ENCODE data around the gene ALKBH6. TPM values are rescaled to one million over a fixed set of nuclear protein-coding genes. Genes with fewer than 3 reads are reported as not detected.

The ALKBH6 gene
- total RNA-seq, 1 experiment from 2014 or later = 32.5 TPM

DNA sequence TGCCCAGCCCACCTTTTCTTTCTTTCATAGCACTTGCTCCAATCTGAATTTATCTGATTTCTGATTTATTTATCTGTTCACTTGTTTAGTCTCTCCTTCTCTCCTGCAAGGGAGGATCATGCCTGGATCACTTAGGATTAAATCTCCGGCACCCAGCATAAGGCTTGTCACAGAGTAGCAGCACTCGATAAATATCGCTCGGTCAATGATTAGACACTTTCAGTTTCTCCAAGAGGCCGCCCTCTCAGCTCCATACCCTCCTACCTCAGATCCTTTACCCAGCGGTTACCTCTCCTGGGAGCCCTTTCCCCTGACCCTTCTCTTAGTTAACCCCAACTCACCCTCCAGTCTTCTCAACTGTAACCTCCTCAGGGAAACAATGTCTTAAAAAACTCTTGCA is 17.3 kb upstream of the ALKBH6 start:
- DNase-seq = no peak
- peak overlapping the region in 1 of 3 experiments; percentile 30; a peak in 1 of 7 replicates for H3K27ac Mint-ChIP-seq
- no peaks in the 10 kb centered on the region for H3K27me3 ChIP-seq (ENCODE audit: insufficient read depth, low read length)

More for the DNA sequence above, 17.3 kb upstream of the ALKBH6 start:
- peaks cover 0 to 19% (median 16%) of the 10 kb centered on the region in 3 experiments; a peak in 4 of 7 replicates for H3K36me3 Mint-ChIP-seq (ENCODE audit: insufficient read depth in 1 of 3, low read depth in 3 of 3)
- peaks cover 12% of the 10 kb centered on the region for H3K23me2 ChIP-seq (ENCODE audit: insufficient read length, low read depth, low read length, poor library complexity, severe bottlenecking)
- H3K79me2 ChIP-seq (ENCODE audit: insufficient read depth, low read length) = no peaks in the 10 kb centered on the region
- no peak overlapping the region for H3K9ac ChIP-seq (ENCODE audit: extremely low read depth, insufficient read length, low read length)
- H3K4me1 ChIP-seq (ENCODE audit: insufficient read depth, low read length) = no peaks in the 10 kb centered on the region; the same call in 1 of the 2 replicates
- peak overlapping the region; percentile 35 to 43 for H3K4me3 Mint-ChIP-seq
- H2BK5ac ChIP-seq (ENCODE audit: insufficient read length, low read length) = no peak overlapping the region
- no peak overlapping the region for H4K8ac ChIP-seq (replicated peaks; ENCODE audit: insufficient read length, low read depth, low read length)
- H3K27me3 Mint-ChIP-seq (ENCODE audit: low read depth) = peaks cover 12% of the 10 kb centered on the region
- no peak overlapping the region for H2AK5ac ChIP-seq (ENCODE audit: insufficient read length, low read length)
- no peak overlapping the region for H3K27ac ChIP-seq (ENCODE audit: insufficient read length, low read depth, low read length)
- H2BK15ac ChIP-seq (ENCODE audit: low read depth, low read length) = no peak overlapping the region
- H2AFZ ChIP-seq (ENCODE audit: low read length) = no peak overlapping the region
- no peaks in the 10 kb centered on the region; a peak in 2 of 5 replicates for H3K9me3 Mint-ChIP-seq
- no peaks in the 10 kb centered on the region for H3K79me1 ChIP-seq (ENCODE audit: insufficient read depth, low read depth, low read length, poor library complexity, severe bottlenecking)
- no peak overlapping the region for H3K4ac ChIP-seq (ENCODE audit: low read depth, low read length)
- no peak overlapping the region for H3K56ac ChIP-seq (ENCODE audit: insufficient read length, low read depth, low read length)
- H3T11ph ChIP-seq (ENCODE audit: low read length) = no peak overlapping the region
- WGBS (ENCODE audit: extremely low coverage, insufficient read length, low lambda C conversion rate) = no CpG with 5 or more reads among the region's 6 CpGs
- H3K4me1 Mint-ChIP-seq = peaks cover 4 to 7% of the 10 kb centered on the region in 2 experiments; a peak in 3 of 4 replicates
- H4K91ac ChIP-seq (ENCODE audit: insufficient read length, low read depth, low read length) = no peak overlapping the region
- H4K20me1 ChIP-seq (ENCODE audit: control insufficient read depth, insufficient read depth, insufficient read length) = no peaks in the 10 kb centered on the region
- no peak overlapping the region for H3K23ac ChIP-seq (ENCODE audit: insufficient read length, low read depth, low read length)
- H3K18ac ChIP-seq (ENCODE audit: insufficient read length, low read depth, low read length) = no peak overlapping the region
- H3K9me3 ChIP-seq (ENCODE audit: control insufficient read depth, low read depth, low read length) = no peaks in the 10 kb centered on the region
- H2BK120ac ChIP-seq (ENCODE audit: low read depth, low read length, poor library complexity, severe bottlenecking) = no peak overlapping the region
- TF ChIP-seq, protein P1, sequence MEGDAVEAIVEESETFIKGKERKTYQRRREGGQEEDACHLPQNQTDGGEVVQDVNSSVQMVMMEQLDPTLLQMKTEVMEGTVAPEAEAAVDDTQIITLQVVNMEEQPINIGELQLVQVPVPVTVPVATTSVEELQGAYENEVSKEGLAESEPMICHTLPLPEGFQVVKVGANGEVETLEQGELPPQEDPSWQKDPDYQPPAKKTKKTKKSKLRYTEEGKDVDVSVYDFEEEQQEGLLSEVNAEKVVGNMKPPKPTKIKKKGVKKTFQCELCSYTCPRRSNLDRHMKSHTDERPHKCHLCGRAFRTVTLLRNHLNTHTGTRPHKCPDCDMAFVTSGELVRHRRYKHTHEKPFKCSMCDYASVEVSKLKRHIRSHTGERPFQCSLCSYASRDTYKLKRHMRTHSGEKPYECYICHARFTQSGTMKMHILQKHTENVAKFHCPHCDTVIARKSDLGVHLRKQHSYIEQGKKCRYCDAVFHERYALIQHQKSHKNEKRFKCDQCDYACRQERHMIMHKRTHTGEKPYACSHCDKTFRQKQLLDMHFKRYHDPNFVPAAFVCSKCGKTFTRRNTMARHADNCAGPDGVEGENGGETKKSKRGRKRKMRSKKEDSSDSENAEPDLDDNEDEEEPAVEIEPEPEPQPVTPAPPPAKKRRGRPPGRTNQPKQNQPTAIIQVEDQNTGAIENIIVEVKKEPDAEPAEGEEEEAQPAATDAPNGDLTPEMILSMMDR (conservative IDR thresholded peaks at IDR 0.05) = no peak
- no peak overlapping the region for H2BK20ac ChIP-seq (ENCODE audit: low read depth, low read length, poor library complexity, severe bottlenecking)
- H4K5ac ChIP-seq (ENCODE audit: insufficient read length, low read depth, low read length) = no peak overlapping the region
- no peak overlapping the region for H2BK12ac ChIP-seq (ENCODE audit: insufficient read length, low read depth, low read length)
- H3K14ac ChIP-seq (ENCODE audit: insufficient read depth, low read length) = no peak overlapping the region
- no peak overlapping the region for H3K4me2 ChIP-seq (ENCODE audit: insufficient read depth, insufficient read length, low read length)

All from H9 (cell line).